Mesenchymal stem cell (in vitro differentiated cells and primary cell): Measurements from ENCODE around the gene CCDC102A.

Source experiments
- DNase-seq: peaks from one replicate; pipeline ENCODE4 v3.0.0-alpha.2; 2013
- H2AFZ ChIP-seq: one replicate; pipeline ENCODE4 v1.6.1; 2013; ENCODE audit warnings: low read depth, mild to moderate bottlenecking, control low read depth, inconsistent platforms, low read length, moderate library complexity
- H2AK5ac ChIP-seq: 2 replicates; pipeline ENCODE4 v1.6.1; 2013; ENCODE audit warnings: low read length, moderate library complexity, mild to moderate bottlenecking, inconsistent platforms; ENCODE audit not compliant: severe bottlenecking
- H2BK120ac ChIP-seq: one replicate; pipeline ENCODE4 v1.6.1; 2013; ENCODE audit warnings: low read depth, mild to moderate bottlenecking, inconsistent platforms, low read length, moderate library complexity
- H2BK12ac ChIP-seq, 2 experiments: one replicate each; pipeline ENCODE4 v1.6.1; 2013; ENCODE audit warnings: inconsistent platforms in 2 of 2, low read length in 2 of 2, mild to moderate bottlenecking in 2 of 2, moderate library complexity in 2 of 2, control low read depth in 1 of 2
- H2BK15ac ChIP-seq: one replicate; pipeline ENCODE4 v1.6.1; 2013; ENCODE audit warnings: mild to moderate bottlenecking, low read depth, inconsistent platforms; ENCODE audit not compliant: poor library complexity, severe bottlenecking
- H2BK5ac ChIP-seq: 2 replicates; pipeline ENCODE4 v1.6.1; 2013; ENCODE audit warnings: low read depth, mild to moderate bottlenecking, low read length, control low read depth, inconsistent platforms; ENCODE audit not compliant: poor library complexity, severe bottlenecking
- H3K14ac ChIP-seq, 2 experiments: one replicate each; pipeline ENCODE4 v1.6.1; 2013; ENCODE audit warnings: inconsistent platforms in 2 of 2, low read length in 2 of 2, control low read depth in 1 of 2, mild to moderate bottlenecking in 1 of 2, moderate library complexity in 1 of 2
- H3K18ac ChIP-seq, 2 experiments: one replicate each; pipeline ENCODE4 v1.6.1; 2013; ENCODE audit warnings: inconsistent platforms in 2 of 2, low read length in 2 of 2, control low read depth in 1 of 2, low read depth in 1 of 2, mild to moderate bottlenecking in 1 of 2
- H3K23ac ChIP-seq, 2 experiments: one replicate each; pipeline ENCODE4 v1.6.1; 2013; ENCODE audit warnings: inconsistent platforms in 2 of 2, low read length in 2 of 2, mild to moderate bottlenecking in 2 of 2, moderate library complexity in 2 of 2, control low read depth in 1 of 2
- H3K27ac ChIP-seq: 2 replicates; pipeline ENCODE4 v1.5.1; 2013; ENCODE audit warnings: mild to moderate bottlenecking, moderate library complexity, low read length, control low read depth, inconsistent platforms; ENCODE audit not compliant: poor library complexity, severe bottlenecking
- H3K27me3 ChIP-seq, 2 experiments: 2 replicates each; pipeline versions ENCODE4 v1.6.1 to v1.7.0; 2013; ENCODE audit warnings: low read length in 2 of 2, mild to moderate bottlenecking in 2 of 2, moderate library complexity in 2 of 2, control low read depth in 1 of 2, inconsistent platforms in 1 of 2; ENCODE audit not compliant: control insufficient read depth in 1 of 2, insufficient read depth in 1 of 2
- H3K36me3 ChIP-seq, 2 experiments: 2 replicates each; pipeline versions ENCODE4 v1.6.1 to v1.7.0; 2013; ENCODE audit warnings: low read length in 2 of 2, control low read depth in 1 of 2, inconsistent platforms in 1 of 2, low read depth in 1 of 2, mild to moderate bottlenecking in 1 of 2; ENCODE audit not compliant: insufficient read depth in 2 of 2, control insufficient read depth in 1 of 2
- H3K4ac ChIP-seq, 2 experiments: one replicate each; pipeline ENCODE4 v1.6.1; 2013; ENCODE audit warnings: inconsistent platforms in 2 of 2, low read length in 2 of 2, mild to moderate bottlenecking in 2 of 2, moderate library complexity in 2 of 2, control low read depth in 1 of 2, low read depth in 1 of 2
- H3K4me1 ChIP-seq: 2 replicates; pipeline ENCODE4 v1.6.1; 2013; ENCODE audit warnings: low read depth, low read length, control low read depth; ENCODE audit not compliant: control insufficient read depth, insufficient read depth
- H3K4me2 ChIP-seq: 2 replicates; pipeline ENCODE4 v1.6.1; 2013; ENCODE audit warnings: low read length, mild to moderate bottlenecking, inconsistent platforms; ENCODE audit not compliant: poor library complexity, severe bottlenecking
- H3K4me3 ChIP-seq, 2 experiments: 2 replicates each; pipeline versions ENCODE4 v1.5.1 to v1.7.0; 2013; ENCODE audit warnings: low read length in 2 of 2, mild to moderate bottlenecking in 2 of 2, control low read depth in 1 of 2, low read depth in 1 of 2; ENCODE audit not compliant: insufficient read depth in 1 of 2
- H3K79me1 ChIP-seq: replicated peaks from 2 replicates; pipeline ENCODE4 v1.6.1; 2013; ENCODE audit warnings: mild to moderate bottlenecking, control low read depth, low read length, inconsistent platforms; ENCODE audit not compliant: poor library complexity, severe bottlenecking
- H3K9ac ChIP-seq: 2 replicates; pipeline ENCODE4 v1.7.0; 2013; ENCODE audit warnings: mild to moderate bottlenecking, low read length, moderate library complexity
- H3K9me3 ChIP-seq: 2 replicates; pipeline ENCODE4 v1.7.0; 2013; ENCODE audit warnings: mild to moderate bottlenecking, low read length; ENCODE audit not compliant: control insufficient read depth
- H4K8ac ChIP-seq: one replicate; pipeline ENCODE4 v1.6.1; 2013; ENCODE audit warnings: inconsistent platforms, mild to moderate bottlenecking, low read length, moderate library complexity
- H4K91ac ChIP-seq: one replicate; pipeline ENCODE4 v1.6.1; 2013; ENCODE audit warnings: mild to moderate bottlenecking, low read length, inconsistent platforms
- WGBS: methylation state at CpG from one replicate; pipeline ENCODE4 v1.1.7; 2013; ENCODE audit warnings: mixed read lengths; 5-methylcytosine and 5-hydroxymethylcytosine counted together

Gene CCDC102A

GRCh38 chr16:57540387-57540786 is 4.0 kb upstream of the CCDC102A start:
- Histone ChIP-seq H2BK15ac (no peak overlapping the region), H2AFZ (no peak overlapping the region), H3K9ac (no peak overlapping the region), H3K18ac (no peak overlapping the region), H3K4ac (no peak overlapping the region), H3K27me3 (peaks cover 25 to 34% of the 10 kb centered on the region in 2 experiments), H2BK12ac (no peak overlapping the region), H3K27ac (no peak overlapping the region), H3K4me1 (peaks cover 5% of the 10 kb centered on the region), H2AK5ac (no peak overlapping the region), H3K9me3 (no peaks in the 10 kb centered on the region), H3K14ac (no peak overlapping the region), H4K8ac (no peak overlapping the region), H3K36me3 (no peaks in the 10 kb centered on the region), H3K23ac (no peak overlapping the region), H2BK120ac (no peak overlapping the region), H3K79me1 (peaks cover 3% of the 10 kb centered on the region), H4K91ac (no peak overlapping the region), H3K4me2 (no peak overlapping the region), H2BK5ac (no peak overlapping the region), H3K4me3 (no peak overlapping the region)
- DNase-seq, result no peak
- 87% methylated on average over 2 of the region's 2 CpGs for WGBS

- Histone ChIP-seq H2BK5ac (no peak overlapping the region), H3K9me3 (no peaks in the 10 kb centered on the region)
Observed at GRCh38 chr16:57539072-57539796, 2.9 kb upstream of the CCDC102A start.

GRCh38 chr16:57538235-57538721 is 1.9 kb upstream of the CCDC102A start:
- no peak overlapping the region for H3K4me2 ChIP-seq
- H3K18ac ChIP-seq, result no peak overlapping the region
- no peak overlapping the region for H4K8ac ChIP-seq
- no peak overlapping the region for H2BK12ac ChIP-seq
- no peak overlapping the region for H2AK5ac ChIP-seq
- peaks cover 16 to 27% of the 10 kb centered on the region in 2 experiments for H3K27me3 ChIP-seq
- H2BK5ac ChIP-seq, result no peak overlapping the region
- H3K36me3 ChIP-seq, result peaks cover 0 to 4% of the 10 kb centered on the region in 2 experiments
- no peak overlapping the region for H3K4me3 ChIP-seq
- H2BK15ac ChIP-seq, result no peak overlapping the region
- H3K23ac ChIP-seq, result no peak overlapping the region
- H3K4ac ChIP-seq, result no peak overlapping the region
- no peak overlapping the region for H3K27ac ChIP-seq
- no peak overlapping the region for H2BK120ac ChIP-seq
- H3K79me1 ChIP-seq, result peaks cover 20% of the 10 kb centered on the region
- H2AFZ ChIP-seq, result no peak overlapping the region
- 94% methylated on average over 14 of the region's 14 CpGs for WGBS
- H3K14ac ChIP-seq, result no peak overlapping the region
- no peak for DNase-seq
- peaks cover 26% of the 10 kb centered on the region for H3K4me1 ChIP-seq
- H4K91ac ChIP-seq, result no peak overlapping the region
- no peak overlapping the region for H3K9ac ChIP-seq
- no peaks in the 10 kb centered on the region for H3K9me3 ChIP-seq

More at GRCh38 chr16:57539072-57539796, 2.9 kb upstream of the CCDC102A start:
- no peak for DNase-seq
- Histone ChIP-seq H2AFZ (no peak overlapping the region), H2AK5ac (no peak overlapping the region), H3K4me3 (no peak overlapping the region), H3K27me3 (peaks cover 22 to 29% of the 10 kb centered on the region in 2 experiments), H3K4me2 (no peak overlapping the region), H3K36me3 (no peaks in the 10 kb centered on the region), H3K4me1 (peaks cover 16% of the 10 kb centered on the region), H3K14ac (no peak overlapping the region), H3K18ac (no peak overlapping the region), H3K4ac (no peak overlapping the region), H3K27ac (no peak overlapping the region), H3K23ac (no peak overlapping the region), H2BK12ac (no peak overlapping the region), H3K79me1 (peaks cover 11% of the 10 kb centered on the region), H2BK120ac (no peak overlapping the region), H3K9ac (no peak overlapping the region), H2BK15ac (no peak overlapping the region), H4K91ac (no peak overlapping the region), H4K8ac (no peak overlapping the region)
- 91% methylated on average over 10 of the region's 10 CpGs for WGBS

- Histone ChIP-seq H3K4ac (no peak overlapping the region), H3K4me2 (no peak overlapping the region), H2BK5ac (no peak overlapping the region), H3K23ac (no peak overlapping the region), H3K18ac (no peak overlapping the region), H2AFZ (no peak overlapping the region), H3K27ac (no peak overlapping the region), H3K14ac (no peak overlapping the region), H2BK120ac (no peak overlapping the region), H3K9me3 (no peaks in the 10 kb centered on the region), H4K91ac (no peak overlapping the region), H2BK15ac (no peak overlapping the region), H4K8ac (no peak overlapping the region), H3K79me1 (peaks cover 25% of the 10 kb centered on the region), H3K9ac (no peak overlapping the region), H3K4me3 (peak overlapping the region in 1 of 2 experiments; percentile 85), H2AK5ac (no peak overlapping the region), H3K27me3 (peaks cover 13 to 27% of the 10 kb centered on the region in 2 experiments), H2BK12ac (no peak overlapping the region), H3K4me1 (peaks cover 32% of the 10 kb centered on the region), H3K36me3 (peaks cover 0 to 4% of the 10 kb centered on the region in 2 experiments)
- WGBS, result 76% methylated on average over 10 of the region's 10 CpGs
- DNase-seq, result no peak
Observed at GRCh38 chr16:57537581-57538234, 1.3 kb upstream of the CCDC102A start.
